Activated CD4-positive, alpha-beta T cell treated with anti-CD3 and anti-CD28 coated beads, Interleukin-2, amount 50 U/mL, for 16 hours (primary cell): ENCODE measurements around the gene ZNRF3.
"Not testable (repeated sequence)": the region's sequence is repeated elsewhere in the genome, so short reads cannot be mapped to it uniquely, and the experiment has no call there.

Source experiments
- DNase-seq: peaks from one replicate; pipeline ENCODE4 v3.0.0-alpha.2; 2020

The ZNRF3 gene

GRCh38 chr22:28934026-28934425 lies 50.7 kb downstream of the ZNRF3 start:
- DNase-seq: no peak

GRCh38 chr22:28935140-28935539 lies 51.8 kb downstream of the ZNRF3 start:
- DNase-seq: no peak

- no peak for DNase-seq
These were observed 52.3 kb downstream of the ZNRF3 start for GRCh38 chr22:28935713-28936112.

- DNase-seq: no peak
These were observed 52.8 kb downstream of the ZNRF3 start for GRCh38 chr22:28936200-28936599.

GRCh38 chr22:28937206-28938025 lies 54.0 kb downstream of the ZNRF3 start:
- no peak for DNase-seq

- DNase-seq: no peak
These were observed 55.0 kb downstream of the ZNRF3 start for GRCh38 chr22:28938286-28938833.

- DNase-seq: no peak
These were observed 56.0 kb downstream of the ZNRF3 start for GRCh38 chr22:28939394-28939793.

GRCh38 chr22:28939932-28940331 lies 56.6 kb downstream of the ZNRF3 start:
- DNase-seq: no peak

GRCh38 chr22:28940441-28940840 lies 57.1 kb downstream of the ZNRF3 start:
- no peak for DNase-seq

GRCh38 chr22:28942333-28942732 lies 59.0 kb downstream of the ZNRF3 start:
- no peak for DNase-seq

- DNase-seq: no peak
These were observed 59.6 kb downstream of the ZNRF3 start for GRCh38 chr22:28942801-28943500.

GRCh38 chr22:28943501-28943879 lies 60.1 kb downstream of the ZNRF3 start:
- DNase-seq: no peak

GRCh38 chr22:28947125-28947524 lies 63.8 kb downstream of the ZNRF3 start:
- no peak for DNase-seq

GRCh38 chr22:28948424-28948823 lies 65.1 kb downstream of the ZNRF3 start:
- no peak for DNase-seq

GRCh38 chr22:28948860-28949551 lies 65.6 kb downstream of the ZNRF3 start:
- DNase-seq: not testable (repeated sequence)

GRCh38 chr22:28949788-28950187 lies 66.4 kb downstream of the ZNRF3 start:
- no peak for DNase-seq

GRCh38 chr22:28950617-28951411 lies 67.4 kb downstream of the ZNRF3 start:
- DNase-seq: no peak

GRCh38 chr22:28951530-28951929 lies 68.2 kb downstream of the ZNRF3 start:
- no peak for DNase-seq

GRCh38 chr22:28951969-28952521 lies 68.7 kb downstream of the ZNRF3 start:
- DNase-seq: no peak

- DNase-seq: no peak
These were observed 69.5 kb downstream of the ZNRF3 start for GRCh38 chr22:28952857-28953256.

- DNase-seq: no peak
These were observed 70.0 kb downstream of the ZNRF3 start for GRCh38 chr22:28953403-28953802.
